GM19043 (cell line): ENCODE data around the gene GAMT.

Experiments
- ATAC-seq: cut with Tn5 transposase; IDR thresholded peaks from one replicate; pipeline ENCODE4 v1.9.1; 2021; ENCODE audit warnings: low read depth; ENCODE audit not compliant: unreplicated experiment

The GAMT gene

DNA sequence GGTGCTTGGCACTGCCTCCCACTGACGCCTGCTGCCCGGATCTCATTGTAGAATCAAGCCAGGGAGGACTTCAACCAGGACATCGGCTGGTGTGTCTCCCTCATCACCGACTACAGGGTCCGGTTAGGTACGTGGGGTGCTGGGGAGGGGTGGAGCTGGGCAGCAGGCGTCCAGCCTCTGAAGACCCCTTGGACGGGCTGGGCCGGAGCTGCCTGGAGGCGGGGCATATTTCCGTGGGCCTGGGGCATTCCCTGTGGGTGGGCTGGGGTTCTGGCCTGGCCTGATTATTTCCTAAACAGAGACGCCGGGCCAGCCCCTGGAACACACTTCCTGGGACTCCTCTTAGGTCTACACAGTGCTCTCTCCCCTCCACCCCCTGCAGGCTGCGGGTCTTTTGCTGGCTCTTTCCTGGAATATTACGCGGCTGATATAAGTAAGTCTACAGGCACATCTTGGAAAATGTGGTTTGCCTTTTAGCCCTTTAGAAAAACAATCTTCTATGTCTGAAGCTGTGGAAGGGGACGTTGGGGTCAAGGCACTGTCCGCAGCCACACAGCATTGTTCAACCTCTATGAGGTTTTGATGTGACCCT, 32.0 kb downstream of the GAMT start:
- no peak for ATAC-seq

DNA sequence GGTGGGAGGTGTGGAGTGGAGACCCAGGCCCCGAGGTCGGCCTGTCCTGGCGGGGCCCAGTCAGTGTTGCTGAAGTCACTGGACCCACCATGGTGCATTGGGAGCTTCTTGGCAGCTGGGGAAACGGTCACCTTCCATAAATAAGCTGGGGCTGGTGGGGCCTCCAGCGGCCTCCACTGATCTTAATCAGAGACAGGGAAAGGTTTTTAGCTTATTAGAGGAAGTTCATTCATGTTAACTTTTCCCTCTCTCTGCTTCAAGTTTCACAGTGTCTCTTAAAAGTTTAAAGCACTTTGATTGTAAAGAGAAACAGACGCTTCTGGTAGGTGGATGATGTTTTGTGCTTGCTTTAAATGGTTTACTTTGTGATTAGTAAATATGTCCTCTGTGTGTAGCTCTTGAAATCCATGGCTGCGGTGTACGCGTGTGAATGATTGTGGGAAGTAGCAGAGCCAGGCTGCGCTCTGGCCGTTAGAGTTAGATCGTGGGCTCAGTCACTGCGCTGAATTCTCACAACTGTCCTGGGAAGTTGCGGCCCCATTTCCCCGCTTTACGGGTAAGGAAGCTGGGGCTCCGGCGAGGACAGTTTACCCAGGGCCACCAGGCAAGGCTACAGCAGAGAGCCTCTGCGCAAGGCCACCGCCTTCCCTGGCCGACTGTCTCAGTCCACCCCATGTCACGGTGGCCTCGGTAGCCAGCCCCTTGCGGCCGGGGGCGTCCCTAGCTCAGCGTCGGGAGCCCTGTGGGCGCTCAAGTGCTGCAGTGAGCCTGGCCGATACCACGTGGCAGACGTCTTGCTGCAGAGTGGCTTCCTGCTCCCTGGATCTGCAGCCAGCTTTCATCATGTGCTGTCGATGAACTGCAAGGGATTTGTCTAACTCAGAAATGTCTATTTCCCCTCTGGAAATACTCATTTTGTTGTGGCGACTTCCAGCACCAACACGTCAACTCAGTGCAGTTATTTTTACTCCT, 34.2 kb downstream of the GAMT start:
- no peak for ATAC-seq

DNA sequence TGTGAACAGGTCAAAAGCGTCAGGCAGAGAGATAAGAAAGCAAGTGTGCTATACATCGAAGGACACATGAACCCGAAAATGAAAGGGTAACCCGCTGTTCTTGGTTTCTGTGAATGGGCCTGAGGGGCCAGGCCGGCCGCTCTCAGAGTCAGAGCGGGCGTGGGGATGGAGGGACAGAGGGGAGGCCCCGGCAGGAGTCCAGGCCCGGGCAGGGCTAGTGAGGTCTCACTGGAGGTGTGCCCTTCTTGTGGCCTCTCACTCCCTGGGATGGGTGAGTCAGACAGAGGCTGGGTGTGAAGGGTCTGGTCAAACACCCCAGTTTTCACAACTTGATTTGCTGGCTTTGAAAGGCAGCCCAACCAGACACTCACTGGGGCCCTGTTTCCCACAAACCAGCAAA, 35.0 kb downstream of the GAMT start:
- no peak for ATAC-seq

DNA sequence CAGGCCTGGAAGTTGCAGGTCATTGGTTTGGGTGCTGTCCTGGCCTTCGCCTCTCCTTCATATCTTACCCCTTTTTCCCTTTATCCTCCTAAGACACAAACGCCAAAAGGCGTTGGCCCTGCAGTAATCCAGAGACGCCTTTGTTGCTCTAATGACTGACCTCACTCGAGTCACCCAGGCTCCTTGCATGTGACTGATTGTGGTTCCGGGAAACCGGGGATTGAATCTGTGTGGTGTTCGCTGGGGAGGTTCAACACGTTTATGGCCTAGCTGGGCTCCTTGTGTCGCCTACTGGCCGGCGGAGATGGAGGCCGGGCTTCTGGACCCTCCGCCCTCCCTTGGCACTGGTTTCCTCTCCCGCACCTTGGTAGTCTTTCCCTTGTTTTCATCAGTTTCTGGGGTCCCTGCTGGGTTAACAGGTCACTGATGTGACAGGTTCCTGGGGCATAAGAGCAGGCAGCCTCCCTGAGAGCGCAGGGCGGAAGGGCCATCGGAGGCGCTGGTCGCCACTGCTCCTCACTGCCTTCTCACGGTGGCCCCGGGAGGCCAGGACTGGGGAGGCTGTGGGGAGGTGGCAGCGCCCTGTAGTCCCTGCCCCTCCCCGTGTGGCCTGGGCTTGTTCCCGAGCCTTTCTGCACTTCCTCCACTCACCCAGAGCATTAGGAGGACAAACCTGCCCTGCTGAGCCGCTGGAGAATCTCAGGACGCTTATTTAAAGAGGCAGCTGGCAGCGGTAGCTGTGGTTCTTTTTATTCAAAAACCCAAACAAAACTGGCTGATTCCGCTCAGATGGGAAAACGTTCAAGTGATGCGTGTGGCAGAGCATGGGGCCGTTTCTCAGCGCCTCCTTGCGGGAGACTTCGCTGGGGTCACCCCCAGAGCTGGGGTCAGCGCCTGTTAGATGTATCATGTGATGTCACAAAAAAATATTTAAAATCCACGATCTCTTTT, 35.7 kb downstream of the GAMT start:
- no peak for ATAC-seq

DNA sequence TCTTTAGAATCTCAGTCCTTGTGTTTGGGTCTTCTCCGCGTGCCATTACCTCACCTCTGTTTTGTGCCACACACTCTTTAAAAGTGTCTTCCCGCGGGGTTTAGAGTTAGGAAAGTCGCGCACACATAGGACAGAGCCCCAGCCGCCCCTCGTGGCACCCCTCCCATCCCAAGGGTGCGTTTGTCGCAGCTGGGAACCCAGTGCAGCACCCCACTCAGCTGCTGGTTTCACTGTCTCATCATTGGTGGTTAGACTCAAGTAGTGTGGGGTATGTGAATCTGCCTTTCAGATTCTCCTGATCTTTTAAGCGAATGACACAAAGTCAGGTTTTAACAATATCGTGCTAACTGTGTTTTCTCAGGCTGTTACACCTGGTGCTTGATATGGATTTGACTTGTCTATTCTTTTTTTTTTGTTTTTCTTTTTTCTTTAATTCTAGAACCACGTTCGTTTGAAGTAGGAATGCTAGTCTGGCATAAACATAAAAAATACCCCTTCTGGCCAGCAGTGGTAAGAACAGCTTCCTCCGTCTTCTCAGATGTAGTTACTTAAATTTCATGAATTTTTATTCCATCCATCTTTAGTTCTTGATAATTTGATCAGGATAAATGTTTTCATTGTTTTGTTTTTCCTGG, 37.2 kb downstream of the GAMT start:
- no peak for ATAC-seq

DNA sequence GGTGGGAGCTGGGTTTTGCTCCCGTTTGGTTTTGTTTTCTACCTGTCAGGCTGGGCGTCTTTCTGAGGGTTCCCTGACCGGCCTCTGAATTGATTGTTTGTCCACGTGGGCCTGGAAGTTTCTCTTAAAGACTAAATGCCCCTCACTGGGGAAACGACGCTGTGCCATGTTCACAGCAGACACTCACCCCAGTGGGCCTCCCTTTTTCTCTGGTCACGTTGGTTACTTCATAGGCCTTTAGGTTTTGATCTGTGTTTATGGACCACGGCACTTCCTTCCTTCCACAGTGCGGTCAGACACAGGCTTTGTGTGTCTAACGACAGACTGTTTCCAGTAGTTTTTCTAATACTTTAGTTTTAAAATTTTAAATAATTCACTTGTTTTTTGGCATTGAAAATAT, 37.7 kb downstream of the GAMT start:
- no peak for ATAC-seq

DNA sequence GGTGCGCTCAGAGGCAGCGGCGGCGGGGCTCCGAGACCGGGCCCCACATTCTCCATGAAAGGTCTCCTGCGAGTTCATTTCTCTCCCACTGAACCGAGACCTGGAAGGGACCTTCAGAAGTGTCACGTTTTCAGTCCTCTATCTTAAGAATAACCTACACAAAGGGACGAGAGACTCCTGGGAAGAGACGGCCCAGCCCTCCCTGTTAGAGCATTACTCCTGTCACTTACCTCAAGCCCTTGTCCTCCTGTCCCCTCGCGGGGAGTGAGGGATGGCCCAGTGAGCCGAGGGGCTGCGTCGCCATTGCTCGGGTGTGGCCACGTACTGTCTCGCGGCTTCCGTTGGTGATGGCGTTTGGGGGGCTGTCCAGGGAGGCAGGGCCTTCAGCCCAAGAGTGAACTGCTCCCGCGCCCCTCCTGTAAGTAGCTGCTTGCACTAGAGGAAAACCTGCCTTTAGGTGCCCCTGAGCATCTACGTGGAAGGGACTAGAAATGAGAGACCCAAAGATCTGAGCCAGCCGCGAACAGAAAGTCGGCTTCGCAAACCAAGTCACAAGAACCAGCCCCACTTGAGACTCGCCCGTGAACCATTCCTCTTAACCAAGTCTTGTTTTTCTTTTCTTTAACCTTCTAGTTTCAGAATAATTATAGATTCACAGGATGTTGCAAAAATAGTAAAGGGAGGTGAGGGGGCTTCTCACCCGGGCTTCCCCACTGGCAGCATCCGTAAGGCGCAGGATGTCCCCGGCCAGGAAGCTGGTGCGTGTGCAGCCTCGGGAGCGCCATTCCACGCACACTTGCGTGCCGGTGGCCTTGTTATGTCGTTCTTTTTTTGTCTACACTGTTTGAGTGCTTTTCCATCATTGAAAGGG, 38.7 kb downstream of the GAMT start:
- no peak for ATAC-seq

DNA sequence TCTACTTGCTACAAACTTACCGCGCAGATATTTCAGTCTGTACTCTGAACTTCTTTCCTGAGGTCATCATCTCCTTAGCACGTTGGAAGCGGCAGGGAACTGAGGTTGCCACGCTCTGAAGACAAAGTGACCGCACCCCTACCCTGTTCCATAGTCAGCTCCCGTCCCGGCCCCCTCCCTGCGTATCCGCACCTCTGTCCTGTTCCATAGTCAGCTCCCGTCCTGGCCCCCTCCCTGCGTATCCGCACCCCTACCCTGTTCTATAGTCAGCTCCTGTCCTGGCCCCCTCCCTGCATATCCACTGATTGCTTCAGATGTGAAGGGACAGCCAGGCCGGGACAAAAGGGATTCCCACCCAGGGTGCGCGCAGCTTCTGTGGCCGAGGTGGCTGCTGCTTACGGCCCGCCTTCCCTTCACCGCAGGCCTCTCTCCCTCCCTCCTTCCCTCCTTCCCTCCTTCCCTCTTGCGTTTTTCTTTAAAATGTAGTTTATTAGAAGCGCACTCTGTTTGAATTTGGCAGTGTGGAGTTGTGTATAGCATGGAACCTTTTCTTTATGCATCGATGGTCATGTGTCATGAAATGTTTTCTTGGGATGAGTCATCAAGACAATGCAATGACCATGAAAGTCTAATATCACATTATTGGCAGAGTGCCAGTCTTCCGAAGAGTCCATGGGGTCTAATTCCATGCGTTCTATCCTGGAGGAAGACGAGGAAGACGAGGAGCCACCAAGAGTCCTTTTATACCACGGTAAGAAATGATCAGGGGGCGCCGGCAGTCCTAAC, 39.5 kb downstream of the GAMT start:
- no peak for ATAC-seq

DNA sequence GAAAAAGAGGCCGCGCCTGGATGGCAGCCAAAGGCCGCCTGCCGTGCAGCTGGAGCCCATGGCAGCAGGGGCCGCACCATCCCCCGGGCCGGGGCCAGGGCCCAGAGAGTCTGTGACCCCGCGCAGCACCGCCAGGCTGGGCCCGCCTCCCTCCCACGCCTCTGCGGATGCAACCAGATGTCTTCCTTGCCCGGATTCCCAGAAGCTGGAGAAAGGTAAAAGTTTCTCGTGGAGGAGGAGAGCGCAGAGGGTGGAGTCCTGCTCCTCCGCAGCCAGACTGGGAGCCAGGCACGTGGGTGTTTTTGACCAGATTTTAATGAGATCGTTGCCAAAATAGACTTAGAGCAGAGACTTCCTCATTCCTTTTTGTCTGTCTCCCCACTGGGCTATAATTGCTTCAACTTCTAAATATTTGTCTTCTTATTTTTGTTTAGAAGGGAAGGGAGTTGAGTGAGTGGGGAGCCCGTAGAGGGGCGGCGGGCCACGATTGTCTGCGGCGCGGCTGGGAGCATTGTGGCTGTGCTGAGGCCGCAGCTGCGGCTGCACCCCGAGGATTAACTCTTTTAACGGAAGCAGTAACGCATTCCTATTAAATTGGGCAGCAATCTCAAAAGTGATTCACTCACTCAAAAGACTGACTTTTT, 40.4 kb downstream of the GAMT start:
- ATAC-seq = no peak

DNA sequence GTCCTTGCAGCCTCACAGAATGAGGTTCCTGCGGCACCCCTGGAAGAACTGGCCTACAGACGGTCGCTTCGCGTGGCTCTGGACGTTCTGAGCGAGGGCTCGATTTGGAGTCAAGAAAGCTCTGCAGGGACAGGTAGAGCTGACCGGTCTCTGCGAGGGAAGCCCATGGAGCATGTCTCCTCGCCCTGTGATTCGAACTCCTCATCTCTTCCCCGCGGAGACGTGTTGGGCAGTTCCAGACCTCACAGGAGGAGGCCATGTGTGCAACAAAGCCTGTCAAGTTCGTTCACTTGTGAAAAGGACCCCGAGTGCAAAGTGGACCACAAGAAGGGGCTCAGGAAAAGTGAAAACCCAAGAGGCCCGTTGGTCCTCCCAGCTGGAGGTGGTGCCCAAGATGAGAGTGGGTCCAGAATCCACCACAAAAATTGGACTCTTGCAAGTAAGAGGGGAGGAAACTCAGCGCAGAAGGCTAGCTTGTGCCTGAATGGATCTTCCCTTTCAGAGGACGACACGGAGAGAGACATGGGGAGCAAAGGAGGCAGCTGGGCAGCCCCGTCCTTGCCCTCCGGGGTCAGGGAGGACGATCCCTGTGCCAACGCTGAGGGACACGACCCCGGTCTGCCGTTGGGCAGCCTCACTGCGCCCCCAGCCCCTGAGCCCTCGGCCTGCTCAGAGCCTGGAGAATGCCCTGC, 41.1 kb downstream of the GAMT start:
- ATAC-seq = no peak

DNA sequence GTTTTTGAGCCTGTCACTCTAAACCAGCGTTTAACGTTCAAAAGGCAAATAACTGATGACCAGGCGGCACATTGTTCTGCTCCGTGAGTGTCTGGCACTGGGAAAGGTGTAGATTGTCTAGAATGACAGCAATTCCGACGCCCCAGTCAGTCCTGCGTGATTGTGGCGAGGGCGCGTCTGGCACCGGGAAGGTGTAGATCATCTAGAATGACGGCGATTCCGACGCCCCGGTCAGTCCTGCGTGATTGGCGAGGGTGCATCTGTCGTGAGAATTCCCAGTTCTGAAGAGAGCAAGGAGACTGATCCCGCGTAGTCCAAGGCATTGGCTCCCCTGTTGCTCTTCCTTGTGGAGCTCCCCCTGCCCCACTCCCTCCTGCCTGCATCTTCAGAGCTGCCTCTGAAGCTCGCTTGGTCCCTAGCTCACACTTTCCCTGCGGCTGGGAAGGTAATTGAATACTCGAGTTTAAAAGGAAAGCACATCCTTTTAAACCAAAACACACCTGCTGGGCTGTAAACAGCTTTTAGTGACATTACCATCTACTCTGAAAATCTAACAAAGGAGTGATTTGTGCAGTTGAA, 43.7 kb downstream of the GAMT start:
- ATAC-seq = no peak

DNA sequence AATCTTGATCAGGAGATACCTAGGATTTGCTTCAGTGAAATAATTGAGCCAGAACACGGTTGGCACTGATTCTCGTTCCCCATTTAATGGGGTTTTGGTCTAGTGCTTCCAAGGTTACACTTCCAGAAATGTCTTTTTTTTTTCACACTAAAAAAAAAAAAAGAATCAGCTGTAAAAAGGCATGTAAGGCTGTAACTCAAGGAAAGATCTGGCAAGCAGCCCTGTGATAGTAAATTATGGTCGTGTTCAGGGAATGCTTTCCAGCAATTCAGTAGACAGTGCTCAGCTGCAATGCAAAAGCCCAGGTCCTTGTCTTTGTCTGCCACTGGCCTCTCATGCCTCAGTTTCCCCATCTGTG, 44.9 kb downstream of the GAMT start:
- ATAC-seq = no peak

DNA sequence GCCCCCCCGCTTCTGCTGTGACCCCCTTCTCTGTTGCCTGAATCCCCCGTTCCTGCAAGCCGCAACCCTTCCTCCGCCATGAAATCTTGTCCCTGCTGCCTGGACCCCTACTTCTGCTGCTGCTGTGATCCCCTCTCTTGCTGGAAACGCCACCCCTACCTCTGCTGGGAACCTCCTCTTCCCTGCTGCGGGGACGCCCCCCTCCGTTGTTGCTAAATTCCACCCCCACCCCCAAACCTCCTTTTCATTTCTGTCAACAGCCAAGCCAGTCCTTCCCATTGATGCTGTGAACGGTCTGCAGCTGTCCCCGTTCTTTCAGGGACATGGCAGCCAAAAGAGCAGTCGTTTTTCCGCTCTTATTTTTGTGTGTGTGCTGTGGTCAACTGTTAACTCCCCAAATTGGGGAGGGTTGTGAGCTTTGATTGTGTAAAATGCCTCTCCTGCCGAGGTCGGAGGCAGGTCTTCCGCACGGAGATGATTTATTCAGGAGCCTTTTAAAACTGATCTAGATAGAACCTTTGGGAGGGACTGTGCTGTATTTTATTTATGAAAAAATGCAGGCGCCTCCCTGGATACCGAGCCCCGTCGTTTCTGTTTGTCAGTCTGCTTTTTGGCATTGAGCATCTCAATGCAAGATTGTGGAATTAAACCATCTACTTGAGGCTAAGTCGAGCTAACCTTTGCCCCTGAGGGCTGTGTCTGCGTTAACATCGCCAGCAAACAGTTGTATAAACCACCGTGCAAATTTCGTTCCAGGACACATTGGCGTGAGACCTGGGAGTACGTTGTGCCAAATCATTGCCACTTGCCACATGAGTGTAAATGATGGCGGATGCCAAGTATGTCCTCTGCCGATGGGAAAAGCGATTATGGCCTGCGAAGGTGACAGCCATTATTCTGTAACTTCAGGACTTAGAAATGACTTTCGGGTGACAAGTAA, 45.5 kb downstream of the GAMT start:
- no peak for ATAC-seq

DNA sequence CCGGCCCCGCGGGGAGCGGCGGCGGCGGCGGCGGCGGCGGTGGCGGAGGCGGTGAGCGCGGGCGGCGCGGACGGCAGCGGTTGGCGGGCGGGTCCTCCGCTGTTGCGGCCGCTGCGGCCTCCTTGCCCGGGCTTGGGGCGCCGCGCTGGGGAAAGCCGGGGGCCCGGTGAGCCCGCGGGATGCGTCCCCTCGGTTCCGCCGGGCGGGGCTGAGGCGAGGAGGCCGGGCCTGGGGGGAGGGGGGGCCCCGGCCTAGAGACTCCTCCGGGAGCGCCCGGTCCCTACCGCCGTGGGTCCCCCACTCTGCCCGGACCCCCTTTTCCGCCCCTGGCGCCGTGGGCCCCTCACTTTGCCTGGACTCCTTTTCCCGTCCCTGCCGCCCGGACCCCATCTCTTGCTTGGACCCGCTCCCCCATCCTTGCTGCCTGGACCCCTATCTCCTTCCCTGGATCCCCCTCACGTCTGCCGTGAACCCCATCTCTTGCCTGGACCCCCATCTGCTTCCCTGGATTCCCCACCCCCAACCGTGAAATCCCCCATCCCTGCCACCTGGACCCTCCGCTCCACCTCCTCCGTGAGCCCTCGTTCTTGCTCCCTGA, 46.3 kb downstream of the GAMT start:
- no peak for ATAC-seq

DNA sequence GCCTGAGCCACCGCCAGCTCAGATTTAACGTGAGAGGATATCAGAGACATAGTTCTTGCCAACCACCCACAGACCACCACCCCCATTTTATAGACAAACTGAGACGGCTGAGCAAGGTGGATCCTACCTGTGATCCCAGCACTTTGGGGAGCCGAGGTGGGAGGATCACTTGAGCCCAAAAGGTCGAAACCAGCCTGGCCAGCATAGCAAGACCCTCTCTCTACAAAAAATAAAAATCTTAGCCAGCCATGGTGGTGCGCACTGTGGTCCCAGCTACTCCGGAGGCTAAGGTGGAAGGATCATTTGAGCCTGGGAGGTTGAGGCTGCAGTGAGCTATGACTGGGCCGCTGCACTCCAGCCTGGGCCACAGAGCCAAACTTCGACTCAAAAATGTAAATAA, 48.2 kb downstream of the GAMT start:
- ATAC-seq = no peak

DNA sequence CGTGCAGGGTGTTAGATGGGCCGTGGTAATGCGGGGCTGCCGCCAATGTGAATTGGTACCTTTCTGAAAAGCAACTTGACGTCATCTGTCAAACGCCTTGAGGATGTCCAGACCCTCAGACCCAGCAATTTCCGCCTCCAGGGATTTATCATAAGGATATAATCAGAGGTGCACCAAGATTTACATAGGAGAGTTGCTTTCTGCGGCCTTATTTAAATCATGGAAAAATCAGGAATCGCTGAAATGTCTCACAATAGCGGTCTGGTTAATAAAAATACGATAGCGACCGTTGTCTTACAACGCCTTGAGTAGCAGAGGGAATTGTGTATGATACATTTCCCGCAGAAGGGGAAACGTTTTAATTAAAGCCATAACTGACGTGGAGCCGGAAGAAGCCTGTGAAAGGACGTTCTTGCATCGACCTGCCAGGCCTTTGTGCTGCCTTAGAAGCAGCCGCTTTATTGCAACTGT, 49.9 kb downstream of the GAMT start:
- ATAC-seq = no peak
